Subcutaneous abdominal adipose tissue (tissue), 5 donors: ENCODE measurements around the gene CDK6.
A peak's percentile ranks its signal among the peaks of the same experiment; 100 is the strongest.

ENCODE experiments used
- H3K27ac ChIP-seq: one replicate; pipeline ENCODE4 v1.7.0; 2013; ENCODE audit warnings: low read depth, mild to moderate bottlenecking, inconsistent platforms, low read length, moderate library complexity
- H3K27me3 ChIP-seq, 5 donors: one replicate each; pipeline ENCODE4 v1.7.0; 2013; ENCODE audit warnings: low read length in 5 of 5, inconsistent platforms in 1 of 5; ENCODE audit not compliant: control insufficient read depth in 5 of 5, insufficient read depth in 4 of 5
- H3K36me3 ChIP-seq, 5 donors: one replicate each; pipeline ENCODE4 v1.7.0; 2013; ENCODE audit warnings: low read length in 5 of 5; ENCODE audit not compliant: control insufficient read depth in 5 of 5, insufficient read depth in 5 of 5
- H3K4me1 ChIP-seq, 5 donors: one replicate each; pipeline ENCODE4 v1.7.0; 2013; ENCODE audit warnings: low read length in 5 of 5, mild to moderate bottlenecking in 3 of 5, moderate library complexity in 1 of 5; ENCODE audit not compliant: control insufficient read depth in 5 of 5, insufficient read depth in 5 of 5
- H3K4me3 ChIP-seq, 5 donors: one replicate each; pipeline ENCODE4 v1.7.0; 2013; ENCODE audit warnings: low read length in 5 of 5, low read depth in 1 of 5
- H3K9ac ChIP-seq, 5 donors: one replicate each; pipeline ENCODE4 v1.7.0; 2013; ENCODE audit warnings: low read length in 5 of 5, mild to moderate bottlenecking in 4 of 5, moderate library complexity in 3 of 5
- H3K9me3 ChIP-seq, 5 donors: one replicate each; pipeline ENCODE4 v1.7.0; 2013; ENCODE audit warnings: low read length in 5 of 5; ENCODE audit not compliant: control insufficient read depth in 5 of 5
- donor health status: healthy.
- donor health status: healthy.
- donor health status: healthy.
- donor health status: healthy.
- donor health status: healthy.

Gene CDK6

DNA sequence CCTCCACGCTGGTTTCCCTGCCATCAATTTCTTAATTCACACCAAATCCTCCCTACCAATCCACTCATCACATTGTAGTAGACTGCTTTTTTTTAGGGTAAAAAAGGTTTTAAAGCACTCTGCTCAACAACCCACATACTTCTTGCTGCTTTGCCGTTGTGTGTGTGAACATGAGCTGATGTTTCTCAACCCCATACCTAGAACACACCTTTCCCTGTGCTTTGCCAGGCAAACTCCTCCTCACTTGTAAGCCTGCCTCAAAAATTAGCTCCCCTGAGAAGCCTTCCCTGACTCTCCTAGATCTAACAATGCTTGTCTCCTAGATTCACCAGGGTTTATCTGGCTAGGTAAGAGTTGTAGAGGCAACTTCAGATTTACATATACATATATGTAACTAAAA is 127.2 kb downstream of the CDK6 start:
- H3K4me1 ChIP-seq = no peaks in the 10 kb centered on the region
- H3K9me3 ChIP-seq = peaks cover 0 to 6% (median 0%) of the 10 kb centered on the region in 5 donors
- H3K36me3 ChIP-seq = peaks cover 0 to 9% (median 0%) of the 10 kb centered on the region in 5 donors
- no peak overlapping the region for H3K9ac ChIP-seq
- no peak overlapping the region for H3K4me3 ChIP-seq
- H3K27me3 ChIP-seq = no peaks in the 10 kb centered on the region
- no peak overlapping the region for H3K27ac ChIP-seq

DNA sequence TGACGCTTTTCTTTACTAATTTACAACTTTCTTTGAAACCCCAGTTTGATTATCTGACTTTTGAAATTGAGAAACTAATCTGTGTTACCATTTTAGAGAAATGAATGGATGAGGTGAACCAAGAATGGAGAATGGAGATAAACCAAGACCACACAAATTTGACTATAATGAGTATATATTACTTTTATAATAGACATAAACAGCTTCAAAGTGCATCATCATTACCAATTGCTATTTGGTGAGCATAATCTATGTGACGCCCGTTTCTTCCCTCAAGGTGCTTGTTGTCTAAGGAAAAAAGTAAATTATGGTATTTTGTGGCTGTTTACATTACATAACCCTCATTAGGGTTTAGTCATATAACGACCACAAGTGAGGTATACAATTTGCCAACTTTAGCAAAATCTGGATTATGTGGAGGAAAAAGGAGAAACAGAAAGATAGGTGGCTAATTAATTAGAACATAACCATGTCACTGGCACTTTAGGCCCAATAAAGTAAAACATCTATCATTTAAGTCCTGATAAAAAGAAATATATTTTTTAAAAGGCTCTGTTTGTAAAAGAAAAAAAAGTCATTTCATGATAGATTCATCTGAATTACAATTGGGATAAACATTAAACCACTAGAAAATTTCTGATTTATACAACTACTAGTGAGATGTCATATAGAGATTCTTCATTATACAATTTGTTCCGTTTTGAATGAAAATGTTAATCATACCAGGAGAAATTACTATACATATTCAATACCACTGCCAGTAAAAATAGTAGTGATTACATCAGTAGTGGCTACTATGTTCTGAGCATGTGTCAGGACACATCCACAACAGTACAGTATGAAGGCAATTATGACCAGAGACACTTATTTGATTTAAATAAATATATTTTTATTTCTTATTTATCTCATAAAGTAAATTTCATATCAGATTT is 128.0 kb downstream of the CDK6 start:
- Histone ChIP-seq H3K27me3 (no peaks in the 10 kb centered on the region), H3K9ac (no peak overlapping the region), H3K9me3 (peaks cover 0 to 6% (median 0%) of the 10 kb centered on the region in 5 donors), H3K4me1 (no peaks in the 10 kb centered on the region), H3K36me3 (peaks cover 0 to 9% (median 0%) of the 10 kb centered on the region in 5 donors), H3K27ac (no peak overlapping the region), H3K4me3 (no peak overlapping the region)

DNA sequence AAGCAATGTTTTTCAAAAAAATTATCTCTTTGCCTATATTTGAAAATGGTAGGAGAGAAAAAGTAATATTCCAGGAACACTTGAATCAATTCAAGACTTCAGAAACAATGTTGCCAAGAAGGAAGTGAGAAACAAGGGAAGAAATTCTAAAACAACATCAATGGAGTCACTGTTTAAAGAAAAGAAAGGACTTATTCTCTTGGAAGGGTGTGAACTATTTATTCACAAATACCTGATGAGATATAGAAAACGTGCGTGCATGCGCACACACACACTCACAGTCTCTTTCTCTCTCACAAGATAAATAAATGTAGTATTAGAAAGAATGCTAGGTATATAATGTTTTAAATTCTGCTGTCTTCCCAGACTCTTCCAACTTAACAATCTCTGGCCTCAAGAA is 128.9 kb downstream of the CDK6 start:
- peaks cover 0 to 6% (median 0%) of the 10 kb centered on the region in 5 donors for H3K9me3 ChIP-seq
- no peak overlapping the region for H3K4me3 ChIP-seq
- H3K9ac ChIP-seq = no peak overlapping the region
- H3K27ac ChIP-seq = no peak overlapping the region
- H3K36me3 ChIP-seq = peaks cover 0 to 9% (median 0%) of the 10 kb centered on the region in 5 donors
- no peaks in the 10 kb centered on the region for H3K27me3 ChIP-seq
- no peaks in the 10 kb centered on the region for H3K4me1 ChIP-seq

DNA sequence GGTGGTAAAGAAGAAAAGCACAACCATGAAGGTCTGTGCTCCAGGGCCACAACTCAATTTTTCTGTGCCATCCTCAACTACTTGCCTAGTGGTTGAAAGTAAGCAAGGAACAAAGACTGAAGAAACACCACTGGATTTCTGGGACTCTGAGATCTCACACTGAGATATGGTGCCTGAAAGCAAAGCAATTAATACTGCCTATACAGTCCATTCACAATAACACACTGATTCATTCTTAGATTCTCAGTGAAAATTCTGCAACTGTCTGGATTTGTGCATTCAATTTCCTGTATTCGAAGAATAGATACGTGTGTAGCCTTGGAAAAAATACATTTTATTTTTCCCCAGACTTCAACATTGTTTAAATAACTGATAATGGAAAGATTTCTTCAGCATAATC is 129.8 kb downstream of the CDK6 start:
- peaks cover 0 to 6% (median 0%) of the 10 kb centered on the region in 5 donors for H3K9me3 ChIP-seq
- no peaks in the 10 kb centered on the region for H3K27me3 ChIP-seq
- no peaks in the 10 kb centered on the region for H3K4me1 ChIP-seq
- H3K36me3 ChIP-seq = peaks cover 0 to 9% (median 0%) of the 10 kb centered on the region in 5 donors
- no peak overlapping the region for H3K27ac ChIP-seq
- H3K4me3 ChIP-seq = no peak overlapping the region
- no peak overlapping the region for H3K9ac ChIP-seq

DNA sequence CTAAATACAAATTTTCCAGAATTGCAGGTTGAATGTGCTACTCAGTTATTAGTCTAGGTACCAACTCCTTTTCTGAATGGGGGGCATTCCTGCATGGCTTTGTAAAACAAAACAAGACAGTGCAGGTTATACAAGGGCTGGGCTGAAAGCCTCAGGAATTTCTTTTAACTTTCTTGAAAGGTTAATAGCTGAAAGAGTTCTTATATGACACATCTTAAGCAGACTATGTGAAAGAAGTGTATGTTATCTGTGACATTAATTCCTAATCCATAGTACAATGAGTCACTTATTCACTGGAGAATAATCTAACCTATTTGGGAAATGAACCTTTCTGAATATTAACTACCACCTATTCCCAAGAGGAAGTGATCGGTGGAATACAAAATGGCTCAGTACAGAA is 130.5 kb downstream of the CDK6 start:
- Histone ChIP-seq H3K27ac (no peak overlapping the region), H3K9ac (no peak overlapping the region), H3K36me3 (peaks cover 0 to 9% (median 0%) of the 10 kb centered on the region in 5 donors), H3K9me3 (peaks cover 0 to 6% (median 0%) of the 10 kb centered on the region in 5 donors), H3K4me3 (no peak overlapping the region), H3K27me3 (no peaks in the 10 kb centered on the region), H3K4me1 (no peaks in the 10 kb centered on the region)

DNA sequence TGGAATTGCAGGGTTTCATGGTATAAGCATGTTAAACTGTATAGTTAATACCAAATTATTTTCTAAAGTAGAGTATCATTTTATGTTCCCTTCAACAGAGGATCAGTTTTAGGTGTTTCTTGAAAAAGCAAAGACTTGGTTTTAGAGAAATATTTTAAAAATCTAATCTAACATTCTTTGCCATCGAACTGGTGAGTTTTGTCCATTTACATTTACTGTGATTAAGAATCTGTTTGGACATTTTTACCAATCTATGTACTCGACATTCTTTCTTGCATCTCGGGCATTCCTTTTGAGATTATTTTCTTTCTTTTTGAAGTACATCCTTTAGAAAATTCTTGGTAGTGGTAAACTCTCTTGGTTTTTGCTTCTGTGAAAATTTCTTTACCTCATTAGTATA is 131.5 kb downstream of the CDK6 start:
- no peak overlapping the region for H3K9ac ChIP-seq
- H3K9me3 ChIP-seq = peaks cover 0 to 6% (median 0%) of the 10 kb centered on the region in 5 donors
- peaks cover 0 to 9% (median 0%) of the 10 kb centered on the region in 5 donors for H3K36me3 ChIP-seq
- H3K27me3 ChIP-seq = no peaks in the 10 kb centered on the region
- no peak overlapping the region for H3K27ac ChIP-seq
- H3K4me3 ChIP-seq = no peak overlapping the region
- no peaks in the 10 kb centered on the region for H3K4me1 ChIP-seq

DNA sequence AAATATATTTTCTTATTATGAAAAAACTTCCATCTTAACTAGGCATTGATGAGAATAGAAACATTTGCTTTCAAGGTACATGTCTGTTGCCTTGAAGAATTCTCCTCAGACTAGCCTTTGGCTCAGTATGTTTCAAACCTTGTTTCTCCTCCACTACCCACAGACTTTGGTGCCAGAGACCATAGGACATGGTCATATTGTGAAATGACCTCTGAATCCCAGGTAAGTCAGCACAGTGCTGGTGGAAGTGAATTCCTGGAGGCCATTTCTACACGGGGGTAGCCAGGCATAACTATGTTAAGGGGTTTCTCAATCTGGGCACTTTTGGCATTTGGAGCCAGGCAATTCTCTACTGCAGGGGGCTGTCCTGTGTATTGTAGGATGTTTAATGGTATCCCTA is 133.8 kb downstream of the CDK6 start:
- Histone ChIP-seq H3K9me3 (peaks cover 0 to 6% (median 0%) of the 10 kb centered on the region in 5 donors), H3K4me1 (peaks cover 2 to 17% (median 14%) of the 10 kb centered on the region in 5 donors), H3K4me3 (no peak overlapping the region), H3K9ac (no peak overlapping the region), H3K36me3 (peaks cover 0 to 9% (median 0%) of the 10 kb centered on the region in 5 donors), H3K27ac (no peak overlapping the region), H3K27me3 (no peaks in the 10 kb centered on the region)

DNA sequence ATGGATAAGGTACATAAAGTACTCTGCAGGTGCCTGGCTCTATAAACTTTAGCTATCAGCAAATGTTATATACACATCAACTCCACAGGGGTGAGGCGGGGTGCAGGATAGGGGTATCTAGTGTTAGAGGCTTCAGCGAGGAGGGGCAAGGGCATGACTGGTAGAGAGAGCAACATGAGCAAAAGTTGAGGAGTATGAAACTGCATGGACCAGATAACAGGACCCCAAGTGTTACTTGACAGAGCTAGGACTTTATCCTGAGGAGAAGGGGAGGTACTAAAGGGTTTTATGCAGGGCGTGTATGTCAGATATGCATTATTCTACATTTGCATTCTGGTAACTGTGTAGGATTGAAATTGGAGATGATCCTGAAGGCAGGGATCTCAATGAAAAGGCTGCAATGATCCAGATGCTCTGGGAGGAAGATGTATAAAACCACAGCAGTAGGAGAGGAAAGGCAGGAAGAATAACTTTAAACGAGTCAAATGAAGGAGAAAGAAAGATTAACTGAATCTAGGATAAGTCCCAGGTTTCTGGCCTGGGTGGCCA is 136.3 kb downstream of the CDK6 start:
- no peak overlapping the region for H3K4me3 ChIP-seq
- peaks cover 0 to 2% (median 0%) of the 10 kb centered on the region in 5 donors for H3K9me3 ChIP-seq
- no peaks in the 10 kb centered on the region for H3K36me3 ChIP-seq
- peaks cover 2 to 37% (median 35%) of the 10 kb centered on the region in 5 donors for H3K4me1 ChIP-seq
- H3K9ac ChIP-seq = no peak overlapping the region
- H3K27me3 ChIP-seq = no peaks in the 10 kb centered on the region
- H3K27ac ChIP-seq = no peak overlapping the region

DNA sequence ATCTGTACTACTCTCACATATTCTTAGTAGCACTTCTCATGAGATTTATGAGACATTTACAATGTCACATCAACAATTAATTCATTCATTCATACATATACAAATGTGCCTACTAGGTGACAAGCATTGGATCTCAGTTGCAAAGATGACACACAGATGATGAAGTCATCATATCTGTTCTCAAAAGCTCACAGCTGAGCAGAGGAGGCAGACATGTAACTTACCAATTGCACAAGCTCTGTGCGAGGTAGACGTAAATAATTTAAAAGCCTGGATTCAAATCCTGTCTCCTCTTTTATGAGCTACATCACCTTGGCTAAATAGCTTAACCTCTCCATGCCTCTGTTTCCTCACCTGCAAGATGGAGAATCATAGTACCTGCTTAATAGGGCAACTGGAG is 136.8 kb downstream of the CDK6 start:
- Histone ChIP-seq H3K36me3 (no peaks in the 10 kb centered on the region), H3K27ac (no peak overlapping the region), H3K4me3 (no peak overlapping the region), H3K9me3 (no peaks in the 10 kb centered on the region), H3K27me3 (no peaks in the 10 kb centered on the region), H3K9ac (no peak overlapping the region), H3K4me1 (peaks cover 2 to 40% (median 35%) of the 10 kb centered on the region in 5 donors)

DNA sequence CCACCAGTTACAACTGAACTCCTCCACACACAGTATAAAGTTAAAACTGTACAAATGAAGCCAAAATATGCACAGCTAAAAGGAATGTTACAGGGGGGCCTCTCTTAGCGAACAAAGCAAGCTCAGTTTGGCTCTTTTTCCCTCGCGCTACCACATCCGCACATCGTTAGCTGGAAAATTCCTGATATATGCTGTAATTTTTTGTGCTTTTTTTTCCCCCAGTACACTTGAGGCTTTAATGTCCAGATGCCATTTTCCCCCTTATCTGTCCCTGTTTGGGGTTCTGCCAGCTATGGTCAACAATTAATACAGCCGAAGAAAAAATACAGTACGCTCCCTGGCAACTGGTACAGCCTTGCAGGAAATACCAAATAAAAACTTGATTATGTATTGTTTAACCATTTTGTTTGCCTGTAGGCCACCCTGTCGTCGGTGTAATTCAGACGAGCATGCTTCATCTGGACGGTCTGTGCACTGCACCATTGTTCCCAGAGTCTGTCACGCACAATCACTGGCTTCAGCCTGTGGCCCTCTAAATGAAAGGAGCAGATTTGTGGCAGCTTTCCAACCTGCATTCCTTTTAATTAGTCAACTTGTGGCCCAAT is 138.0 kb downstream of the CDK6 start:
- Histone ChIP-seq H3K27me3 (no peaks in the 10 kb centered on the region), H3K4me3 (peak overlapping the region; percentile 21 to 51 (median 38)), H3K9me3 (no peaks in the 10 kb centered on the region), H3K4me1 (peaks cover 2 to 43% (median 35%) of the 10 kb centered on the region in 5 donors), H3K9ac (peak overlapping the region in 2 of 5 donors; percentile 4 to 50), H3K27ac (peak overlapping the region; percentile 51), H3K36me3 (no peaks in the 10 kb centered on the region)
